Loucy (cell line): ENCODE measurements around the gene SHLD1.

Experiments used
- H2AFZ ChIP-seq: fragments of 200-600 bp; sonication (generic); 2 replicates; pipeline ENCODE4 v1.6.0; 2016; ENCODE audit warnings: antibody characterized with exemption, mild to moderate bottlenecking, low read length, moderate library complexity
- H3F3A ChIP-seq: fragments of 200-600 bp; 2 replicates; pipeline ENCODE4 v1.6.0; 2016; ENCODE audit warnings: antibody characterized with exemption, low read depth, mild to moderate bottlenecking
- H3K27me3 ChIP-seq: fragments of 200-600 bp; sonication (generic); 2 replicates; pipeline ENCODE4 v1.6.1; 2014; ENCODE audit warnings: low read length, mild to moderate bottlenecking; ENCODE audit not compliant: insufficient read depth, poor library complexity, severe bottlenecking
- H3K36me3 ChIP-seq: fragments of 200-600 bp; sonication (generic); 2 replicates; pipeline ENCODE4 v1.6.1; 2016; ENCODE audit warnings: low read length; ENCODE audit not compliant: insufficient read depth
- H3K4me1 ChIP-seq: fragments of 200-600 bp; sonication (generic); 2 replicates; pipeline ENCODE4 v1.5.1; 2014; ENCODE audit warnings: low read length, mild to moderate bottlenecking; ENCODE audit not compliant: insufficient read depth, poor library complexity, severe bottlenecking
- H3K4me2 ChIP-seq: fragments of 200-600 bp; sonication (generic); 2 replicates; pipeline ENCODE4 v1.6.0; 2014; ENCODE audit warnings: antibody characterized with exemption, low read length, low read depth, mild to moderate bottlenecking; ENCODE audit not compliant: poor library complexity, severe bottlenecking
- H3K4me3 ChIP-seq: fragments of 200-600 bp; sonication (generic); 2 replicates; pipeline ENCODE4 v1.5.1; 2014; ENCODE audit warnings: low read length, mild to moderate bottlenecking, mixed read lengths; ENCODE audit not compliant: poor library complexity, severe bottlenecking
- H3K79me2 ChIP-seq: fragments of 200-600 bp; sonication (generic); 2 replicates; pipeline ENCODE4 v1.6.1; 2014; ENCODE audit warnings: low read length; ENCODE audit not compliant: insufficient read depth
- H3K9ac ChIP-seq: fragments of 200-600 bp; sonication (generic); 2 replicates; pipeline ENCODE4 v1.6.0; 2014; ENCODE audit warnings: mild to moderate bottlenecking, low read depth, low read length, moderate library complexity; ENCODE audit not compliant: poor library complexity, severe bottlenecking
- H3K9me2 ChIP-seq: fragments of 200-600 bp; sonication (generic); replicated peaks from 2 replicates; pipeline ENCODE4 v1.6.1; 2016; ENCODE audit warnings: low read depth, low read length, mixed read lengths
- H3K9me3 ChIP-seq: fragments of 200-600 bp; sonication (generic); 2 replicates; pipeline ENCODE4 v1.6.1; 2014; ENCODE audit warnings: mild to moderate bottlenecking, antibody characterized with exemption, low read length, low read depth; ENCODE audit not compliant: insufficient read depth
- H4K20me1 ChIP-seq: fragments of 200-600 bp; sonication (generic); 2 replicates; pipeline ENCODE4 v1.6.0; 2014; ENCODE audit warnings: antibody characterized with exemption, low read length, mild to moderate bottlenecking; ENCODE audit not compliant: insufficient read depth, poor library complexity, severe bottlenecking
- CTCF ChIP-seq: fragments of 200-600 bp; sonication (generic); conservative IDR thresholded peaks from 2 replicates; pipeline ENCODE4 v1.5.1; 2014; ENCODE audit warnings: mild to moderate bottlenecking, antibody characterized with exemption, low read length
- EZH2phosphoT487 ChIP-seq: fragments of 200-600 bp; IDR thresholded peaks from 2 replicates; pipeline ENCODE4 v1.6.1; 2018; ENCODE audit warnings: antibody characterized with exemption, mild to moderate bottlenecking, moderate library complexity, borderline replicate concordance

Gene SHLD1

GRCh38 chr20:5864428-5864827 lies 114.2 kb downstream of the SHLD1 start:
- Histone ChIP-seq H3K9me2 (no peaks in the 10 kb centered on the region), H2AFZ (no peak overlapping the region), H3K4me1 (peaks cover 21% of the 10 kb centered on the region), H3F3A (no peaks in the 10 kb centered on the region), H3K9ac (no peak overlapping the region), H3K4me3 (no peak overlapping the region), H3K36me3 (no peaks in the 10 kb centered on the region), H3K9me3 (no peaks in the 10 kb centered on the region), H3K27me3 (no peaks in the 10 kb centered on the region), H3K79me2 (no peaks in the 10 kb centered on the region), H3K4me2 (no peak overlapping the region), H4K20me1 (no peaks in the 10 kb centered on the region)
- TF ChIP-seq CTCF, result no peak
- no peak for TF ChIP-seq EZH2phosphoT487

- Histone ChIP-seq H3K9ac (no peak overlapping the region), H3K4me3 (no peak overlapping the region), H3F3A (no peaks in the 10 kb centered on the region), H3K9me2 (no peaks in the 10 kb centered on the region), H3K27me3 (no peaks in the 10 kb centered on the region), H3K4me1 (peaks cover 21% of the 10 kb centered on the region), H3K36me3 (no peaks in the 10 kb centered on the region), H2AFZ (no peak overlapping the region), H3K4me2 (no peak overlapping the region), H4K20me1 (no peaks in the 10 kb centered on the region), H3K9me3 (no peaks in the 10 kb centered on the region), H3K79me2 (no peaks in the 10 kb centered on the region)
- TF ChIP-seq EZH2phosphoT487 (no peak), CTCF (no peak)
Measured at GRCh38 chr20:5864873-5865587, 114.8 kb downstream of the SHLD1 start.

GRCh38 chr20:5865604-5866003 lies 115.4 kb downstream of the SHLD1 start:
- H3K79me2 ChIP-seq, result no peaks in the 10 kb centered on the region
- H3K9me2 ChIP-seq, result no peaks in the 10 kb centered on the region
- H3K4me3 ChIP-seq, result no peak overlapping the region
- H3K36me3 ChIP-seq, result no peaks in the 10 kb centered on the region
- H4K20me1 ChIP-seq, result no peaks in the 10 kb centered on the region
- no peak overlapping the region for H2AFZ ChIP-seq
- H3K4me2 ChIP-seq, result no peak overlapping the region
- no peak for TF ChIP-seq EZH2phosphoT487
- no peak for TF ChIP-seq CTCF
- H3F3A ChIP-seq, result no peaks in the 10 kb centered on the region
- H3K4me1 ChIP-seq, result peaks cover 21% of the 10 kb centered on the region
- H3K9me3 ChIP-seq, result no peaks in the 10 kb centered on the region
- no peaks in the 10 kb centered on the region for H3K27me3 ChIP-seq
- H3K9ac ChIP-seq, result no peak overlapping the region
